Mammary epithelial cell (primary cell): ENCODE measurements around the gene ELL2.

Experiments used
- CTCF ChIP-seq, 2 donors: IDR thresholded peaks in 1 of 2; conservative IDR thresholded peaks in 1 of 2; 2 replicates each; pipeline ENCODE4 v1.5.1; 2011 to 2012; ENCODE audit warnings: inconsistent platforms in 2 of 2, low read length in 2 of 2, mild to moderate bottlenecking in 2 of 2, control low read depth in 1 of 2, low read depth in 1 of 2; ENCODE audit not compliant: insufficient read depth in 1 of 2; ENCODE audit errors: extremely low read depth in 1 of 2
- EZH2 ChIP-seq: IDR thresholded peaks from 2 replicates; pipeline ENCODE4 v1.6.1; 2012; ENCODE audit warnings: low read length, inconsistent platforms, borderline replicate concordance

- TF ChIP-seq CTCF (conservative IDR thresholded peaks at IDR 0.05 in 1 of 2, IDR thresholded peaks at IDR 0.05 in 1 of 2; ENCODE audit: extremely low read depth in 1 of 2, insufficient read depth in 1 of 2, low read depth in 1 of 2, low read length in 2 of 2): peak; percentile 93 to 99
- no peak for TF ChIP-seq EZH2
Observed at GRCh38 chr5:95858661-95859595, 102.7 kb downstream of the ELL2 start.
